ENCODE results near the gene TENT5A. TPM values are rescaled to one million over a fixed set of nuclear protein-coding genes. Genes with fewer than 3 reads are reported as not detected.

TENT5A gene
- total and polyA plus RNA-seq, 2 donors (not counting 3 experiments of a cell fraction or from before 2014, with no cell fraction given), result 0.26 to 1.2 TPM

GRCh38 chr6:81750681-81751387 is 1.6 kb downstream of the TENT5A start:
- Histone ChIP-seq H3K36me3 (ENCODE audit: control insufficient read depth in 2 of 2, extremely low read depth in 1 of 2, insufficient read depth in 2 of 2, low read length in 2 of 2) (no peaks in the 10 kb centered on the region), H3K79me2 (ENCODE audit: control insufficient read depth, insufficient read depth, low read length) (peaks cover 19% of the 10 kb centered on the region), H3K4me3 (replicated peaks in 1 of 3; ENCODE audit: insufficient read depth in 1 of 3, low read depth in 1 of 3, low read length in 3 of 3) (peak overlapping the region in 2 of 3 experiments; percentile 2 to 78), H3K9ac (replicated peaks; ENCODE audit: extremely low read depth, insufficient read depth, low read length) (no peak overlapping the region), H3K27ac (ENCODE audit: insufficient read depth, low read depth, low read length) (no peak overlapping the region), H3K4me1 (ENCODE audit: control insufficient read depth, extremely low read depth, insufficient read depth, low read length) (peaks cover 8% of the 10 kb centered on the region), H4K20me1 (replicated peaks; ENCODE audit: control insufficient read depth, extremely low read depth, insufficient read depth, low read length) (no peaks in the 10 kb centered on the region), H3K9me3 (replicated peaks; ENCODE audit: control insufficient read depth, insufficient read depth, low read length) (no peaks in the 10 kb centered on the region), H3K4me2 (ENCODE audit: insufficient read depth, low read length) (peak overlapping the region; percentile 45), H2AFZ (ENCODE audit: low read depth, low read length) (peak overlapping the region; percentile 95), H3K9me1 (replicated peaks; ENCODE audit: control insufficient read depth, extremely low read depth, insufficient read depth, low read length) (no peaks in the 10 kb centered on the region), H3K27me3 (ENCODE audit: control insufficient read depth in 2 of 2, insufficient read depth in 2 of 2, low read length in 2 of 2) (peaks cover 0 to 2% of the 10 kb centered on the region in 2 experiments)
- dilution Hi-C loops (cut with MboI; ENCODE audit: extremely low pct_ligation_motif_present, low sequenced_read_pairs), result no loop called here
- FAIRE-seq (peak; percentile 54), DNase-seq (ENCODE audit: low read depth, low spot score) (no peak)
- TF ChIP-seq MYC (IDR thresholded peaks at IDR 0.05; ENCODE audit: low read depth, low read length) (no peak), POLR2AphosphoS5 (IDR thresholded peaks at IDR 0.05; ENCODE audit: insufficient read depth, low read depth, low read length) (no peak), POLR2A (IDR thresholded peaks at IDR 0.05; ENCODE audit: low read depth, low read length) (no peak), JUN (IDR thresholded peaks at IDR 0.05; ENCODE audit: borderline replicate concordance, insufficient read depth, insufficient read length, low read depth) (no peak), GATA2 (IDR thresholded peaks at IDR 0.05; ENCODE audit: insufficient read depth, insufficient read length, low read depth, low read length) (no peak), MAX (IDR thresholded peaks at IDR 0.05; ENCODE audit: insufficient read depth, insufficient read length) (no peak), CTCF (IDR thresholded peaks at IDR 0.05; ENCODE audit: extremely low read depth in 1 of 2, insufficient read depth in 1 of 2, low read depth in 1 of 2, low read length in 2 of 2) (no peak)
- ChIA-PET CTCF (no interaction called here), POLR2A (no interaction called here)
- TSS peak; percentile 20 for BruUV-seq (replicated peaks)
- intact Hi-C loops (cut with micrococcal nuclease), result loop anchor here (2.0 to 5.0 kb wide), 7 partner anchors 271 to 1539 kb away; no protein-coding TSS in a partner anchor
